NCI-H128 (cell line): ENCODE data around the gene MB.
"Not testable (repeated sequence)": the region's sequence is repeated elsewhere in the genome, so short reads cannot be mapped to it uniquely, and the experiment has no call there.

ENCODE experiments used
- DNase-seq: peaks from one replicate; lab custom pipeline; 2025; ENCODE audit not compliant: unreplicated experiment; lab: John Stamatoyannopoulos, UW

MB gene

GRCh38 chr22:35617137-35617755 lies at the start of gene MB:
Gene MB, minus strand, starts transcription at chr22:35617329. Its CDS starts 72 bp downstream, at chr22:35617257.
- DNase-seq = no peak

- DNase-seq = not testable (repeated sequence)
Observed at GRCh38 chr22:35666699-35667098, 49.6 kb upstream of the MB start.

- DNase-seq = no peak
Observed at GRCh38 chr22:35664955-35665587, 47.9 kb upstream of the MB start.

- DNase-seq = no peak
Observed at GRCh38 chr22:35663371-35663770, 46.2 kb upstream of the MB start.

- DNase-seq = no peak
Observed at GRCh38 chr22:35662914-35663313, 45.8 kb upstream of the MB start.

GRCh38 chr22:35661464-35661863 lies 44.3 kb upstream of the MB start:
- no peak for DNase-seq

GRCh38 chr22:35660291-35661127 lies 43.4 kb upstream of the MB start:
- DNase-seq = no peak

- no peak for DNase-seq
Observed at GRCh38 chr22:35657571-35658312, 40.6 kb upstream of the MB start.

GRCh38 chr22:35656284-35656752 lies 39.2 kb upstream of the MB start:
- DNase-seq = no peak

GRCh38 chr22:35653824-35654223 lies 36.7 kb upstream of the MB start:
- DNase-seq = no peak

- DNase-seq = no peak
Observed at GRCh38 chr22:35651085-35651484, 34.0 kb upstream of the MB start.

GRCh38 chr22:35649636-35650250 lies 32.6 kb upstream of the MB start:
- DNase-seq = no peak

GRCh38 chr22:35649026-35649553 lies 32.0 kb upstream of the MB start:
- no peak for DNase-seq

GRCh38 chr22:35648066-35649025 lies 31.2 kb upstream of the MB start, which contains the start of gene APOL6:
Gene APOL6, plus strand, starts transcription at chr22:35648446. Its CDS starts 7,980 bp downstream, at chr22:35656426.
- no peak for DNase-seq

GRCh38 chr22:35645646-35646045 lies 28.5 kb upstream of the MB start:
- DNase-seq = no peak

- DNase-seq = no peak
Observed at GRCh38 chr22:35643991-35644390, 26.9 kb upstream of the MB start.

GRCh38 chr22:35642305-35642741 lies 25.2 kb upstream of the MB start:
- no peak for DNase-seq

GRCh38 chr22:35641494-35642120 lies 24.5 kb upstream of the MB start:
- no peak for DNase-seq

GRCh38 chr22:35638410-35638809 lies 21.3 kb upstream of the MB start:
- DNase-seq = no peak
